NCI-H2196 (cell line): ENCODE data around the gene MROH2A.

Experiments used
- DNase-seq: peaks from one replicate; lab custom pipeline; 2025; ENCODE audit not compliant: unreplicated experiment; lab: John Stamatoyannopoulos, UW

MROH2A gene

DNA sequence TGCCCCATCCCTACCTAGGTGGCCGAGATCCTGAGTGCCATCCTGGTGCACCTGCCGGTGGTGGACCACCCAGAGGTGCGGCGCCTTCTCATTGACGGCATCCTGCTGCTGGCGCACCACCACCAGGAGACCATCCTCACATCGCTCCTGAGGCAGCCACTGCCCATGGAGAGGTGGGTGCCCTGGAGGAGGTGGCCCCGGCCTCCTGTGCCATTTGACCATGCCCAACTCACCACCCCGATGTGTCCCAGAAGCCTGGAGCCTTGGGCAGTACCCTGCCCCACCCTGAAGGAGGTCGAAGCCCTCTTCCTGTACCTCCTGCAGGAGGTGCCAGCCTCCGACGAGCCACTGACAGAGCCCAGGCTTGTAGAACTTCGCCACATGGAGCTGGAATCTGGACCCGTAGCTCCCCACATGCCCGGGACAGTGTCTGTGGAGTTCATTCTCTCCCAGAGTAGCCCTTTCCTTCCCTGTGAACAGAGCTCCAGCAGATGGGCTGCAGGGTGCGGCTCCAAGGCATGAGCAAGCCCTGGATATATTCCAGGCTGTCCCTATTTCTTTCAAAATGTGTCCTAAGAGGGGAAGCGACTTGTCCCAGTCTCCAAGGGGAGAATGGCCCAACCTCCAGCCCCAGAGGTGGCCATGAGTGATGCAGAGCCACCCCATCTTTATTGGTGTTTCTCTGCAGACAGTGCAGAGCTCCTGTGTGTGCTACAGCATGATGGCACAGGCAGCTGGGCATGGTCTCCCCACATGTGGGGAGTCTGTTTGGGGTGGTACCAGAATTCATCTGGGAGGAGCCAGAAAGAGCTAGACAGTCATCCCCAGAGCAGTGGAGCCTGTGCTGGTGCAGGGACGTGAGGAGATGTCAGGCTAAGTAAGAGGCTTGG, 42.0 kb downstream of the MROH2A start:
- DNase-seq: no peak

DNA sequence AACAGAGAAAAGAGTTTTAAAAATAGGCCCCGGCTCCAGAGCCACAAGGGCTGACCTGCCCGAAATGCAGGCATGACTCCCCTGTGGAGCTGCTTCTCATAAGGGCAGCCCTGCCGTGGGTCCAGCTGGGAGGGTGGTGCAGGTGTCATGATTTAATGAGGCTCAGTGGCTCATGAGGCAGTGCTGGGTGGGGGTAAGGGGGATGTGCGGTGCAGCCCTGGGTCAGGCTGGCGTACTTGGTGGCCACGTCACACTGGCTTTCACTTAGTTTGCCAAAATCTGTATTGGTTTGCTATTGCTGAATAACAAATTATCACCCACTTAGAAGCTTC, 42.6 kb downstream of the MROH2A start:
- no peak for DNase-seq

- no peak for DNase-seq
These were observed 43.1 kb downstream of the MROH2A start for GRCh38 chr2:233821196-233821595.

GRCh38 chr2:233821709-233822100, 43.6 kb downstream of the MROH2A start:
- DNase-seq: no peak

- no peak for DNase-seq
These were observed 44.1 kb downstream of the MROH2A start for GRCh38 chr2:233822101-233822771.

GRCh38 chr2:233822781-233823730, 44.9 kb downstream of the MROH2A start:
- no peak for DNase-seq

- no peak for DNase-seq
These were observed 45.6 kb downstream of the MROH2A start for GRCh38 chr2:233823731-233824121.

- no peak for DNase-seq
These were observed 46.2 kb downstream of the MROH2A start for GRCh38 chr2:233824373-233824772.

DNA sequence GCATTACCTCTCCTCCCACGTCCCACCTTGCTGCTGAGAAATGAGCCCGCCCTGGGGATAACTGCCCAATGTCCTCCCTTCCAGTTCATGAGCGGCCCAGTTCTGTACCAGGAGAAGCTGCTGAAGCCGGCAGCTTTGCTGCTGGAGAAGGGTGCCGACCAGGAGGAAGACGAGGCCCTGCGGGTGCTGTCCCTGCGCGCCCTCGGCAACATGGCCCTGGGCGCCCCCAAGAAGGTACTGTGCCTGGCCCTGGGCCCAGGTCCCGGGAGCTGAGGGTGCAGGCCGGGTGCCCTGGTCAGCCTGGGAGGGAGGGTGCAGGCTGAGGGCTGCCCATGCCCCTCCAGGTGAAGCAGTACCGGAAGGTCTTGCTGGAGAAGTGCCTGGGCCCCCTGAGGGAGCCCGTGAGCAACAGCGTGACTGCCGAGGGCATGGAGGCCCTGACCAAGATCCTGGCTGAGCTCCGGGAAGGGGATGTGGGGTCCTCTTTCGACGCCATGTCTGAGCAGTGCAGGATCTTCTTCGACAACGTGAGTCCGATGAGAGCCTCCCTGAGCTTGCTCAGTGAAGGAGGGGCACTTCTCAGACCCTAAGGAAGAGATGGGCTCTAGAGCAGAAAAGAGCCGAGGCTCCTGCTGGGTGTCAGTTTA, 50.5 kb downstream of the MROH2A start:
- DNase-seq: no peak

DNA sequence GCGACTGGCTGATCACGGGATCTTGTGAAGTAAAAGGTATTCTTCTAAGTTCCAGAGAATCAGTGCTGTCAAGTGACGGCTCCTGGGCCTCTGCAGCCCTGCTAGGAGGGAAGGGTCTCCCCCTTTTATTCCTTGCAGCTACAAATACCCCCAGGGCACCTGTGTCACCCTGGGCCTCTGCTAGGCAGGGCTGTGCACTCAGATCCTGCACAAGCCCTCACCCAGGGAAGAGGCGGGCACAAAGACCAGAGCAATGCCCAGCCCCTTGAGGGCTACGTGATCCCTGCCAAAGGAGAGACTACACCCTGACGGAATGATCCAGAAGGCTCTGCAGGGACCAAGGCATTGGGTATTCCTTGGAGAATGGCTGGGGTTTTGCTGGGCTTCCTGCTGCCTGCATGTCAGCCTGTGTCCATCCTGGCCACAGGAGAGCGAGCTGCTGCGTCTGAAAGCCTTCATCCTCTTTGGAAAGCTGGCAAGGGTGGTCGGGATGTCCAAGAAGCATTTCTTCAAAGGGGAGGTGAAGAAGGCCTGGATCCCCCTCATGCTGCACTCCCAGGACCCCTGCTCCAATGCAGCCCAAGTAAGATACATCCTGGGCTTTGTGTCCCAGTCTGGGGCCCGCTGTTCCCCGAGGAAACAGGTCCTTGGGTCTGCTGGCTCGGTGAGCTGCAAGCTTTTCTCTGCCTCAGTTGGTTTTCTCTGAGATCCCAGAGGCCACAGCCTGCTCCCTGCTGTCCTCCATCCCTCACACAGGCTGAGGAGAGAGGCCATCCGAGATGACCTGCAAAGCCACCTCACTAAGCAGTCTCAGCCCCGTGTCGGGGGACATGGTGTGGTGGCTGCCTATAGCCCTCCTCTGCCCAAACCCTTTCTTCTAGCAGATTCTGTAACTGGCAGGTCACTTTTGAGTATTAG, 51.3 kb downstream of the MROH2A start:
- DNase-seq: no peak

DNA sequence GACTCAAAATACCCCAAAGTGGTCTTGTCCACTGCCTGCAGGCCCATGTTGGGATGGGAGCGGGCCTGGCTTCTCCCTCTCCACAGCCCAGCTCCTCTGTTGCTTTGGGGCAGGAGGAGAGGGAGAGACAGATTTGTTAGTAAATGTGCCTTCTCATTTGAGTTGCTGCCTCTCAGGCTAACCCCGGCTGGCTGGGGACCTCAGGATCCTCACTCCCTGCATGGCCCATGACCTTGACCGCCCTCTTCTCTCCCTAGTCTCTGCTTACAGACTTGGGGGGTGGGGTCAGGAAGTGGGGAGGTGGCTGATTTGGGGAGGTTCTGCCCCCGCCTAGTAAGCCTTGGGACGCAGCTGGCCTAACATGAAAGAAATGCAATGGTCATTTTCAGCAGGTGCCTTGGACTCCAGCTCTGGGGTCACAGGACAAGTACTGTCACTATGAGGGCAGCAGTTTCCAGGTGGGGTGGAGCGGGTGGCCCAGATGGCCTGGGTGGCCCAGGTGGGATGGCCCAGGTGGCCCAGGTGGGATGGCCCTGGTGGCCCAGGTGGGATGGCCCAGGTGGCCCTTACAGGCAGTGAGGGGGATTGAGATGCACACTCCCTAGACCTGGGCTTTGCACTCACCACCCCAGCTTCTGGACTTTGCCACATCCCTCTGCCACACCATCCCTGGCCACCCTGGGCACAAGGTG, 52.1 kb downstream of the MROH2A start:
- DNase-seq: no peak

- no peak for DNase-seq
These were observed 53.0 kb downstream of the MROH2A start for GRCh38 chr2:233831011-233831721.

- no peak for DNase-seq
These were observed 53.7 kb downstream of the MROH2A start for GRCh38 chr2:233831861-233832260.

- no peak for DNase-seq
These were observed 54.3 kb downstream of the MROH2A start for GRCh38 chr2:233832414-233832813.

GRCh38 chr2:233832869-233833311, 54.8 kb downstream of the MROH2A start:
- peak; percentile 41 for DNase-seq

DNA sequence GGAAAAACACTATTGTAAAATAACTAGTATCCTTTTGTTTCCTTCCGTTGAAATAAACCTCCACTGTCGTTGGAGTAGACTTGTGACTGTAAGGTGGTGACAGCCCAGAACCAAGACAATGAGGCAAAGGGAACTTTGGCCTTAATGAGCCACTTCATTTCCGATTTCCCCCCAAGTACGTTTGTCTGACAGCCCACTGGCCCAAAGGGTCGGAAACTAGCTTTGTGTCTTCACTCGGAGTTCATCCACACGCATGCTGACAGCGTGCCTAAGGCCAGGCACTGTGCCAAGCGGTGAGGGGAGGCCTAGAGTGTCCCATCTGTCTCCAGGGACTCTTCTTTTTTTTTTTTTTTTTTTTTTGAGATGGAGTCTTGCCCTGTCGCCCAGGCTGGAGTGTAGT, 55.2 kb downstream of the MROH2A start:
- DNase-seq: no peak

DNA sequence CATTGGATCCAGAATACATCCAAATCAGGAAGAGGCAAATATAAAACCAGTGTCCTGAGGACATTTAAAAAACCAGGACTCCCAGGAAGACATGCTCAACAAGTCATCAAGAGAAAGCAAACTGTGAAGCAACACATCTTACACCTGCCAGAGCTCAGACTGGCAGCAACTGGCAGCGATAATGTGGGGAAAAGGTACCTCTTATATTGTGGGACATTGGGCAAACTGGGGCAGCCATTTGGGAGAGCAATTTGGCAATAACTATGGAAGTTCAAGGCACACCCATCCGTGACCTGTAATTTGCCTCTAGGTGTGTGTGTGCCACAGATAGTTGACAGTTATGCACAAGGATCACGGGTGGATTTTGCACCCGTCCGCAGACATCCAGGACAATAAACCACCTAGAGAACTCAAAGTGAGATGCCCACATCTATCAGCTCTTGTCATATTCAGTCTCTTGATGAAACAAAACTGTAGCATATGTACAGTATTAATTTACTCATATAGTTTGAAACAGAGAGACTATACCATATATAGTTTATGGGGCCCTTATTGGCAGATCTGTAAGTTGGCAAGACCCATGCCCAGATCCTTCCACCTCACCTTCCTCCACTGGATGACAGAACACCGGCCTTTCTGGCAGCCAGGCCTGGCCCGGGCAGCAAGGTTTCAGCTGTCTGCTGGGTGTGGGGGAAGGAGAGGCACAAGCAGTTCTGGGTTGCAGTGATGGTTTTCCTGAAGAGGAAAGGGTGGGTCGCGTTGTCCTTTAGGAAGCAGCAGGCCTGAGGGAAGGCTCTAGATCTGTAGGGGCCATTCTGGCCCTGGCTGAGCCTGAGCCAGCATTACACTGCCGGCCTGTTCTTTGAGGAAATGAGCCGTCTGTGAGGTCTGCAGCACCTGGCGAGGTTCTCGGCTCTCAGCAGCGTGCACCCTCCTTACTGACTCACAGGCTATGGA, 57.4 kb downstream of the MROH2A start:
- DNase-seq: no peak
